Retinal pigment epithelial cell (primary cell): ENCODE data around the gene SLC23A1.

Source experiments
- DNase-seq: peaks from one replicate; pipeline ENCODE4 v3.0.0-alpha.2; 2010; ENCODE audit warnings: low read depth
- H3K4me3 ChIP-seq: 2 replicates; pipeline ENCODE4 v1.5.1; 2011; ENCODE audit warnings: mild to moderate bottlenecking, low read length, control low read depth, moderate library complexity
- TF ChIP-seq, protein P1 (sequence below): conservative IDR thresholded peaks from 2 replicates; pipeline ENCODE4 v1.5.1; 2011; ENCODE audit warnings: low read depth, low read length, control low read depth, inconsistent platforms

Gene SLC23A1

GRCh38 chr5:139382807-139383206 is 290 bp downstream of the SLC23A1 start:
- no peak for DNase-seq
- TF ChIP-seq, protein P1, sequence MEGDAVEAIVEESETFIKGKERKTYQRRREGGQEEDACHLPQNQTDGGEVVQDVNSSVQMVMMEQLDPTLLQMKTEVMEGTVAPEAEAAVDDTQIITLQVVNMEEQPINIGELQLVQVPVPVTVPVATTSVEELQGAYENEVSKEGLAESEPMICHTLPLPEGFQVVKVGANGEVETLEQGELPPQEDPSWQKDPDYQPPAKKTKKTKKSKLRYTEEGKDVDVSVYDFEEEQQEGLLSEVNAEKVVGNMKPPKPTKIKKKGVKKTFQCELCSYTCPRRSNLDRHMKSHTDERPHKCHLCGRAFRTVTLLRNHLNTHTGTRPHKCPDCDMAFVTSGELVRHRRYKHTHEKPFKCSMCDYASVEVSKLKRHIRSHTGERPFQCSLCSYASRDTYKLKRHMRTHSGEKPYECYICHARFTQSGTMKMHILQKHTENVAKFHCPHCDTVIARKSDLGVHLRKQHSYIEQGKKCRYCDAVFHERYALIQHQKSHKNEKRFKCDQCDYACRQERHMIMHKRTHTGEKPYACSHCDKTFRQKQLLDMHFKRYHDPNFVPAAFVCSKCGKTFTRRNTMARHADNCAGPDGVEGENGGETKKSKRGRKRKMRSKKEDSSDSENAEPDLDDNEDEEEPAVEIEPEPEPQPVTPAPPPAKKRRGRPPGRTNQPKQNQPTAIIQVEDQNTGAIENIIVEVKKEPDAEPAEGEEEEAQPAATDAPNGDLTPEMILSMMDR: no peak
- no peak overlapping the region for H3K4me3 ChIP-seq

GRCh38 chr5:139381837-139382761 is 998 bp downstream of the SLC23A1 start:
- TF ChIP-seq, protein P1: no peak
- DNase-seq: no peak
- no peak overlapping the region for H3K4me3 ChIP-seq

- H3K4me3 ChIP-seq: no peak overlapping the region
- DNase-seq: no peak
- TF ChIP-seq, protein P1: no peak
These were observed 3.3 kb downstream of the SLC23A1 start for GRCh38 chr5:139379626-139380449.

DNA sequence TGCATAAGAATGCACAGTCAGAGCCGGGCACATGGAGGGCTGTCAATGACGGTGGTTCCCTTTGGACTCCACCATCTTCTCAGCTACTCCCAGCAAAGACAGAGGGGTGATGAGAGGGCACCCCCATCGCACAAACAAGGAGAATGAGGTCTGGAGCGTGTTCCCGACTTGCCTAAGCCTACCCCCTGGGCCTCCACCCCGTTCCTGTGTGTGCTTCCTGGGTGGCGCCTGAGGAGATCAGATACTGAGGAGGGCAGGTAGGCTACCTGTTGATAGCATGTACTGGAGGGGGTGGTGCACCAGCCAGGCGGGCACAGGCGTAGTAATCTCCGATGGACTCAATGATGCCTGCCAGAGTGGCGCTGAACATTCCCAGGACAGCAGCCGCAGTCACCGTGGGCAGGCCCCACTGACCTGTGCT is 4.1 kb downstream of the SLC23A1 start:
- TF ChIP-seq, protein P1: no peak
- no peak for DNase-seq
- no peak overlapping the region for H3K4me3 ChIP-seq

DNA sequence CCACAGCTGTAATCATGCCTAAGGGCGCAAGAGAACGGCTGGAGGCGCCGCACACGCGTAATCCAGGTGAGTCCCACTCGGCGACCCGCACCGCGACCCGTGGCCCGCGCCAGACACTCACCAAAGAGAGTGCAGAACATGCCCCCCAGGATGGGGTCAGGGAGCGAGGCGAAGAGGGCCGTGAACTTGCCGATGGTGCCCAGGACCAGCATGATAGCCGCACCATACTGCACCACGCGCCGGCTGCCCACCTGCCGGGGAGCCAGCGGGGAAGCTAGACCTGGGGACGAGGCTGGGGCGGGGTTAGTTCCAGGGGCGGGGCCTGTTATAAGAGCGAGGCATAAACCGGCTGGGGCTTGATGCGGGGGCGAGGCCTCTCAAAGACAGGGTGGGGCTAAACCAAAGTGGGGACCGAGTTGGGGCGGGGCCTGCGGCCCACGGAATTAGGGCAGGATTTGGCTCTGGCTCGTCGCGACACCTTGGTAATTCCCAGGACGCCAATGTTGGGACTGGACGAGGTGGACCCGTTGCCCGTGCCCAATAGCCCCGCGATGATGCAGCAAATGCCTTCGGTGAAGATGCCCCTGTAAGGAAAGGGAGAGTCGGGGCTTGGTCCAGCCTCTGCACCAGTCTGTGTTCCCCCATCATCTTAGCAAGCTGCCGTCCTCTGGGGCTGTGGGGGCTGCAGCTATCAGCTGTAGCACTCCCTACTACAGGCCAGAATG is 4.8 kb downstream of the SLC23A1 start:
- TF ChIP-seq, protein P1: no peak

DNA sequence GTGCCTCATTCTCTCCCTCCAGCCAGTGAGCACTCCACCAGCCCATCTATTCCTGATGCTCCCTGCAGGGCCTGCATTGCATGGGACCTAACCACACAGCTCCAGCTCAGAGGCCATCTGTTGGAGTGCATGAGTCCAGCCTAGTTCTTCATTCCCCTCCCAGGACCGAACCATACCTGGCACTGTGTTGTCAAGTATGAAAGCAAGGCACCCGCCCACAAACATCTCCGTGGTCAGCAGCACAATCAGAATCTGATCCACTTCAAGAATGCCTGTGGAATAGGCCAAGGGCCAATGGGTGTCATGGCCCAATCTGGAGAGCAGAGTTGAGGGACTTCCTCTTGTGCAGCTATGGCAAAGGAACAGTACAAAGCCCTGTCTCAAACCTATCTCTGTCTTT is 5.9 kb downstream of the SLC23A1 start:
- no peak overlapping the region for H3K4me3 ChIP-seq
- TF ChIP-seq, protein P1: no peak

More for the DNA sequence above, 4.8 kb downstream of the SLC23A1 start:
- DNase-seq: no peak
- no peak overlapping the region for H3K4me3 ChIP-seq

More for the DNA sequence above, 5.9 kb downstream of the SLC23A1 start:
- no peak for DNase-seq
